ENCODE data around the gene TMLHE.
"Not testable (repeated sequence)": the region's sequence is repeated elsewhere in the genome, so short reads cannot be mapped to it uniquely, and the experiment has no call there.

The TMLHE gene, protein sequence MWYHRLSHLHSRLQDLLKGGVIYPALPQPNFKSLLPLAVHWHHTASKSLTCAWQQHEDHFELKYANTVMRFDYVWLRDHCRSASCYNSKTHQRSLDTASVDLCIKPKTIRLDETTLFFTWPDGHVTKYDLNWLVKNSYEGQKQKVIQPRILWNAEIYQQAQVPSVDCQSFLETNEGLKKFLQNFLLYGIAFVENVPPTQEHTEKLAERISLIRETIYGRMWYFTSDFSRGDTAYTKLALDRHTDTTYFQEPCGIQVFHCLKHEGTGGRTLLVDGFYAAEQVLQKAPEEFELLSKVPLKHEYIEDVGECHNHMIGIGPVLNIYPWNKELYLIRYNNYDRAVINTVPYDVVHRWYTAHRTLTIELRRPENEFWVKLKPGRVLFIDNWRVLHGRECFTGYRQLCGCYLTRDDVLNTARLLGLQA

GRCh38 chrX:155612312-155613224 is at the start of gene TMLHE, which contains the start of gene SPRY3:
TMLHE (minus strand) TSS chrX:155612952; CDS start chrX:155545276, 67,676 bp downstream.
SPRY3 (plus strand) TSS chrX:155612586.
- DNase-seq (ENCODE audit: low read depth), result no peak
- H3K4me3 ChIP-seq (ENCODE audit: low read depth, low read length), result peak within 1 kb of the TSS; percentile 70

- DNase-seq (ENCODE audit: low read depth), result no peak
- no peak overlapping the region for H3K4me3 ChIP-seq (ENCODE audit: low read depth, low read length)
Measured at GRCh38 chrX:155662282-155662681, 49.5 kb upstream of the TMLHE start.

- H3K4me3 ChIP-seq (ENCODE audit: low read depth, low read length), result no peak overlapping the region
- DNase-seq (ENCODE audit: low read depth), result no peak
Measured at GRCh38 chrX:155645180-155645579, 32.4 kb upstream of the TMLHE start.

GRCh38 chrX:155643240-155643639 is 30.5 kb upstream of the TMLHE start:
- no peak overlapping the region for H3K4me3 ChIP-seq (ENCODE audit: low read depth, low read length)
- DNase-seq (ENCODE audit: low read depth), result no peak

DNA sequence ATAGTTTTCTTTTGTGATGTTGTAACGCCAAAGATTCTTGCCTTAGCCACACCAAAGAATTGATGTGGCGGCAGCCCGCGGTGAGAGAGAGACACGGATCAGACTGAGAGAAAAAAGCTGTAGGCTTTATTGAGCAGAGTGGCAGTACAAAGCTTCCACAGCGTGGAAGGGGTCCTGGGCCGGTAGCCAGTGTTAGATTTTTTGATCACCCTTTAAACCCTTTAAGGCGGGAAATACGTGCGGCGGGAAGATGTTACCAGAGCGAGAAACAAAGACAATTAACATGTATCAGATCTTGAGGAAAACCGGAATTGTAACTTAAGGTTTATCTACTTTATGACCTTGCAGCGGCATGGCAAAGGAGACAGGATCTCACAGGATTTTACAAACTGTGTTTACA is 28.6 kb upstream of the TMLHE start:
- DNase-seq (ENCODE audit: low read depth), result not testable (repeated sequence)
- peak overlapping the region; percentile 32 for H3K4me3 ChIP-seq (ENCODE audit: low read depth, low read length)

- no peak for DNase-seq (ENCODE audit: low read depth)
- H3K4me3 ChIP-seq (ENCODE audit: low read depth, low read length), result no peak overlapping the region
Measured at GRCh38 chrX:155637714-155638113, 25.0 kb upstream of the TMLHE start.

GRCh38 chrX:155635019-155635418 is 22.3 kb upstream of the TMLHE start:
- H3K4me3 ChIP-seq (ENCODE audit: low read depth, low read length); DNase-seq (ENCODE audit: low read depth): not testable (repeated sequence)

DNA sequence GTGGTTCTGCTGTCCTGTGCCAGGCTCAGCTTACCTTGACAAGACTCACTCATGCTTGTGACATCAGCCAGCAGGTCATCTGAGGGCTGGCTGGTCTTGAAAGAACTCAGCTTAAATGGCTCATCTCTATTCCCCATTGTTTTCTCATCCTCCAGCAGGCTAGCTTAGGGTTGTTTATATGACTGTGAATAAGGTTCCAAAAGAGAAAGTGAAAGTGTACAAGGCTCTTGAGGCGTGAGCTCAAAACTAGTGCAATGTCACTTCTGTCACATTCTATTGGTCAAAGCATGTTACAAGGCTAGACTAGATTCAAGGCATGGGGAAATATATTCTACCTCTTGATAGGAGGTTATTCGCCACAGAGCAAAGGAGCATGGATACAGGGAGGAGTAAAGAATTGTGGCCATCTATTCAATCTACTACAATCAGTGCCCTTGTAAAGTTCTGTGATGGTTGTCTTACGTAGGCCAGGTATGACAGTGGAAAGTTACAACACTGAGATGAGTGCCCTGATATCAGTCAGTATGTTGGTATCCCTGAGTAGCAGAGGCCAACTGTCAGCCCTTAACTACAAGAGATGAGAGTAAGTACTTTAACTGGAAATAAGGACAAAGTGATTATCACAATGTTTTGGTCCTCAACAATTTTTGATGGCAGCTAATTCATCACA is 19.8 kb upstream of the TMLHE start:
- H3K4me3 ChIP-seq (ENCODE audit: low read depth, low read length), result no peak overlapping the region
- no peak for DNase-seq (ENCODE audit: low read depth)

DNA sequence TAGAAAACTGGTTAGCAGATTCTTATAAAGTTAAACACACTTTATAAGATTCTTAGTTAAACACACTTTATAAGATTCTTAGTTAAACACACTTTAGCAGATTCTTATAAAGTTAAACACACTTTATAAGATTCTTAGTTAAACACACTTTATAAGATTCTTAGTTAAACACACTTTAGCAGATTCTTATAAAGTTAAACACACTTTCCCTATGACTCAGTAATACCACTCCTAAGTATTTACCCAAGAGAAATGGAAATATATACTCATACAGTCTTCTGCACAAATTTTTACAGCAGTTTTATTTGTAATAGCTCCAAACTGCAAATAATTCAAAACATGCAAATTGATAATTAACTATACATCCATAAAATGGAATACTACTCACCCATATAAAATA is 7.4 kb upstream of the TMLHE start:
- not testable (repeated sequence) for H3K4me3 ChIP-seq (ENCODE audit: low read depth, low read length); DNase-seq (ENCODE audit: low read depth)

DNA sequence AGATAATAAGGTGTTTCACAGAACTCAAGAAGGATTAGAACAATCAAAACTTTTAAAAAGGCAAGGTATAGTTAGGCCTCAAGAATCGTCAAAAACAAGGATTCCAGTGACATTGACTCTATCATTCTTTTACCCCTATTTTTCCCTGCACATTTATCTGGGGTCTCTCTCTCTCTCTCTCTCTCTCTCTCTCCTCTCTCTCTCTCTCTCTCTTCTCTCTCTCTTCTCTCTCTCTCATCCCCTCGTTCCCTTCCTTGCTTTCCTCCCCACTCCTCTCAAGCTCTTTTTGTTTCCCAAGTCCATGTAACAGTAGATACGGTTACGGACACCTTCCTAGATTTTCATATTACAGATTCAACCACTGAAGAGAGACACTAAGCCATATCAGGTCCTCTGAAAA is 3.2 kb upstream of the TMLHE start:
- no peak overlapping the region for H3K4me3 ChIP-seq (ENCODE audit: low read depth, low read length)
- no peak for DNase-seq (ENCODE audit: low read depth)

DNA sequence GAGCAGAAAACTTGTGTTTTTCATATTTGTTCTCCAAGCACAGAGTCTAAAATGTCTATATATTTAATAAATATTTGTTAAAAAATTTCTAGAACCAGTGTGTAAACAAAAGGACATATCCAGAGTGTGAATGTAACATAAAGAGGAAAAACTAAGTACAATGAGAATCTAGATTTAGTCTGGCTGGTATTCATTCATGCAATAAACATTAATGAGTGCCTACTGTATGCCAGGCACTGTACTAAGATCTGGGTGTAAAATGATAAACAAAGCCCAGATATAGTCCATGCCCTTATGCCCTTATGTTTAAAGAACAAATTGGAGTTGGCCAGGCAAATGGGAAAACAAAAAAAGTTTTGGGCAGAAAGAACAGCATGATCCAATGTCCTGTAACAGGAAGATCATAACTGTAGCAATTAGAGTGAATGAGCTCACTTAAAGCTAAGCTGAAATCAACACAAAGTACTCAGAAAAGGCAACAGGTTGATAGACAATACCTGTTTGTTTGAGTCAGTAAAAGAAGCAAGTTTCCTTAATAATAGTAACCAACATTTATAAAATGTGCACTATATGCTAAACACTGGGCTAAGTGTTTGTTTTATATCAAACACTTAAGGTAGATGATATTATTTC is 1.3 kb upstream of the TMLHE start:
- no peak overlapping the region for H3K4me3 ChIP-seq (ENCODE audit: low read depth, low read length)

GRCh38 chrX:155611302-155611701 is 1.4 kb downstream of the TMLHE start:
- peak overlapping the region; percentile 70 for H3K4me3 ChIP-seq (ENCODE audit: low read depth, low read length)
- no peak for DNase-seq (ENCODE audit: low read depth)

More for the DNA sequence above, 1.3 kb upstream of the TMLHE start:
- DNase-seq (ENCODE audit: low read depth), result no peak

DNA sequence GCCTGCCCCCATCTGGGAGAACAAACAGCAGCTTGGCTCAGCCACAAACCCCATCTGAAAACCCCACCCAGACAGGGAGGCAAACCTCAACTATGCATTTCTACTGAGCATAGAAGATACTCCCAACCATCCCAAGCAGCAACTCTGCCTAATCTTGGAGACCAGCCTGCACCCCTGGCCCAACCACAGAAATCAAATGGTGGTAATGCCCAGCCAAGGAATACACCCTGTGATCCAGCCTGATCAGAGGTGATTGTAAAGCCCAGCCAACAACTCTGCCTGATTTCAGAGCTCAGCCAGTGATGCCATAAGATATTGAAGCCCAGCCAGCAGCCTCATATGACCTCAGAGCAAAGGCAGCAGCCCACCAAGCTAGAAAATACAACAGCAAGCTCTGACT is 19.8 kb downstream of the TMLHE start:
- no peak for DNase-seq (ENCODE audit: low read depth)
- H3K4me3 ChIP-seq (ENCODE audit: low read depth, low read length), result no peak overlapping the region

DNA sequence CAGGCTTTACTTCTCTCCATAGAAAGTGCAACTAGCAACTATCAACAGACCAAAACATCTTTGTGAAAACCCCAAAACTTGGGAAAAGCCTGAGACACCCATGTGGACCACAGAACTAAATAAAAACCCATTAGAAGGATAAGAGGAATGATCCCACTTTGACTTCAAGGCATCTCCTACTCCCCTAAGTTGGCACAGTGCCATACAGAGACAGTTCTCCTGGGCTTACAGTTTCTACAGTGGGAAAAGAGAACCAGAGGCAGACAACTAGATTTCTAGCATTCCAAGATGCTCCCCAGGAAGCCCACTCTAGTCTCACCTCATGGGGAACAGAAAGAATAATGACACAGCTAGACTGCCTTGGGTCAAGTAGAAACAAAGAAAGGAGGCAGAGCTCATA is 20.4 kb downstream of the TMLHE start:
- no peak for DNase-seq (ENCODE audit: low read depth)
- H3K4me3 ChIP-seq (ENCODE audit: low read depth, low read length), result no peak overlapping the region

DNA sequence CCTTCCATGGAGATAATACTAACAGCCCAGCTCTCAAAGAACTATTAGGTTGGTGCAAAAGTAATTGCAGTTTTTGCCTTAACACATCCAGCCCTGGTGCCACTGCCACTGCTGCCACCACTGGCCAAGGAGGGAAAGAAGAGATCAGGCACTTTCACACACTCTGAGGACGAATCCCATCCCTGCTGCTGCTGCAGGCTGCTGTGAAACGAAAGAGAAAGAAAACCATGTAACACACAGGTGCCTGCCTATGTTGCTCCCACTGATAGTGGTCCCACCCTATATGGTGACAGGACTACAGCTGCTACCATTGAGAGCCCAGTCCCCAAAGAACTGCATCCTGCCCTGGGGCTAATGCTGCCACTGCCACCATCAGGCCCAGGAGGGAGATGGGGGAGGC is 35.1 kb downstream of the TMLHE start:
- no peak overlapping the region for H3K4me3 ChIP-seq (ENCODE audit: low read depth, low read length)
- DNase-seq (ENCODE audit: low read depth), result no peak

DNA sequence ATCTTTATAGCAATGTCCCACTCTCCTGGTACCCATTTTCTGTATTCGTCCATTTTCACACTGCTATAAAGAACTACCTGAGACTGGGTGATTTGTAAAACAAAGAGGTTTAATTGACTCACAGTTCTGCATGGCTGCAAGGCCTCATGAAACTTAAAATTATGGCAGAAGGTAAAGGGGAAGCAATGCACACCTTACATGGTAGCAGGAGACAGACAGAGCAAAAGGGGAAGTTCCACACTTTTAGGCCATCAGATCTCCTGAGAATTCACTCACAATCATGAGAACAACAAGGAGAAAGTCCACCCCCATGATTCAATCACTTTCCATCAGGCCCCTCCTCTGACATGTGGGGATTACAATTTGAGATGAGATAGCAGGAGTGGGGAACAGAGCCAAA is 49.7 kb downstream of the TMLHE start:
- DNase-seq (ENCODE audit: low read depth), result no peak
- H3K4me3 ChIP-seq (ENCODE audit: low read depth, low read length), result no peak overlapping the region

- no peak overlapping the region for H3K4me3 ChIP-seq (ENCODE audit: low read depth, low read length)
- no peak for DNase-seq (ENCODE audit: low read depth)
Measured at GRCh38 chrX:155544881-155545280, 67.9 kb downstream of the TMLHE start.

GRCh38 chrX:155535866-155536265 is 76.9 kb downstream of the TMLHE start:
- DNase-seq (ENCODE audit: low read depth), result no peak
- no peak overlapping the region for H3K4me3 ChIP-seq (ENCODE audit: low read depth, low read length)

DNA sequence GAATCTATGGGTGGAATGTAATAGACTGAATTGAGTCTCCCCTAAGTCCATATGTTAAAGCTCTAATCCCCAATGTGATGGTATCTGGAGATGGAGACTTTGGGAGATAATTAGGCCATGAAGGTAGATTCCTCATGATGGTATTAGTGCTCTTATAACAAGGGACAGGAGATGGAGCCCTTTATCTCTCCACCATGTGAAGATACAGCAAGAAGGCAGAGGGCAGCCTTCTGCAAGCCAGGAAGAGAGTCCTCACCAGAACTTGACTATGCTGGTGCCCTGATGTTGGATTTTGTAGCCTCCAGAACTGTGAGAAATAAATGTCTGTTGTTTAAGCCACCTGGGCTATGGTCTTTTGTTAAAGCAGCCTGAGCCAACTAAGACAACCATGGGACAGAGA is 78.0 kb downstream of the TMLHE start:
- H3K4me3 ChIP-seq (ENCODE audit: low read depth, low read length), result no peak overlapping the region
- no peak for DNase-seq (ENCODE audit: low read depth)
